Mesenteric fat pad (tissue), 1 donor: ENCODE results near the gene UGT1A3. TPM values are rescaled to one million over a fixed set of nuclear protein-coding genes. Genes with fewer than 3 reads are reported as not detected.
"Not testable (repeated sequence)": the region's sequence is repeated elsewhere in the genome, so short reads cannot be mapped to it uniquely, and the experiment has no call there.

Experiments used
- DNase-seq: peaks from one replicate; pipeline ENCODE4 v3.0.0-alpha.2; 2020; ENCODE audit warnings: low spot score
- total RNA-seq: library from RNA; stranded (reverse); fragmentation: NEBNext Ultra II Directional; extraction: Animal tissue kit (Norgen Biotek cat#: 25700); gene quantifications from one replicate; pipeline ENCODE4 v1.2.1, GENCODE V29; 2021
- donor health status: DM: yes; HTN: yes; CAD: no.

The UGT1A3 gene
- total RNA-seq, 1 donor from 2014 or later, result not detected

GRCh38 chr2:233707940-233708644 is 20.8 kb upstream of the UGT1A3 start:
- DNase-seq, result no peak

- DNase-seq, result no peak
These were observed 19.9 kb upstream of the UGT1A3 start for GRCh38 chr2:233708942-233709341.

- DNase-seq, result no peak
These were observed 17.4 kb upstream of the UGT1A3 start for GRCh38 chr2:233711312-233712008.

GRCh38 chr2:233712611-233713261 is 16.1 kb upstream of the UGT1A3 start, which contains the start of gene UGT1A5:
Gene UGT1A5 (plus strand): TSS chr2:233712907. CDS start chr2:233712992, 85 bp downstream.
- no peak for DNase-seq

GRCh38 chr2:233713262-233713615 is 15.6 kb upstream of the UGT1A3 start:
- no peak for DNase-seq

- DNase-seq, result no peak
These were observed 14.7 kb upstream of the UGT1A3 start for GRCh38 chr2:233714121-233714520.

- DNase-seq, result no peak
These were observed 10.3 kb upstream of the UGT1A3 start, which contains the start of gene UGT1A4 for GRCh38 chr2:233718552-233718951. Gene UGT1A4 (plus strand): TSS chr2:233718736. CDS start chr2:233718821, 85 bp downstream.

- not testable (repeated sequence) for DNase-seq
These were observed 8.2 kb downstream of the UGT1A3 start for GRCh38 chr2:233736868-233737653.

GRCh38 chr2:233740870-233741269 is 12.0 kb downstream of the UGT1A3 start:
- no peak for DNase-seq

- no peak for DNase-seq
These were observed 14.8 kb downstream of the UGT1A3 start for GRCh38 chr2:233743464-233744259.

GRCh38 chr2:233745073-233745755 is 16.4 kb downstream of the UGT1A3 start:
- no peak for DNase-seq

GRCh38 chr2:233745838-233746237 is 17.0 kb downstream of the UGT1A3 start:
- DNase-seq, result not testable (repeated sequence)

GRCh38 chr2:233746475-233747282 is 17.8 kb downstream of the UGT1A3 start:
- no peak for DNase-seq

- no peak for DNase-seq
These were observed 18.4 kb downstream of the UGT1A3 start for GRCh38 chr2:233747283-233747544.

- not testable (repeated sequence) for DNase-seq
These were observed 21.8 kb downstream of the UGT1A3 start for GRCh38 chr2:233750689-233751088.

- DNase-seq, result not testable (repeated sequence)
These were observed 22.6 kb downstream of the UGT1A3 start for GRCh38 chr2:233751212-233752009.

GRCh38 chr2:233754872-233755611 is 26.2 kb downstream of the UGT1A3 start:
- DNase-seq, result no peak
